GM21381 (cell line): ENCODE results near the gene NELL2.
"Not testable (repeated sequence)": the region's sequence is repeated elsewhere in the genome, so short reads cannot be mapped to it uniquely, and the experiment has no call there.

Experiments
- ATAC-seq: cut with Tn5 transposase; IDR thresholded peaks from one replicate; pipeline ENCODE4 v1.9.1; 2021; ENCODE audit warnings: mild to moderate bottlenecking, moderate library complexity; ENCODE audit not compliant: unreplicated experiment

Gene NELL2

DNA sequence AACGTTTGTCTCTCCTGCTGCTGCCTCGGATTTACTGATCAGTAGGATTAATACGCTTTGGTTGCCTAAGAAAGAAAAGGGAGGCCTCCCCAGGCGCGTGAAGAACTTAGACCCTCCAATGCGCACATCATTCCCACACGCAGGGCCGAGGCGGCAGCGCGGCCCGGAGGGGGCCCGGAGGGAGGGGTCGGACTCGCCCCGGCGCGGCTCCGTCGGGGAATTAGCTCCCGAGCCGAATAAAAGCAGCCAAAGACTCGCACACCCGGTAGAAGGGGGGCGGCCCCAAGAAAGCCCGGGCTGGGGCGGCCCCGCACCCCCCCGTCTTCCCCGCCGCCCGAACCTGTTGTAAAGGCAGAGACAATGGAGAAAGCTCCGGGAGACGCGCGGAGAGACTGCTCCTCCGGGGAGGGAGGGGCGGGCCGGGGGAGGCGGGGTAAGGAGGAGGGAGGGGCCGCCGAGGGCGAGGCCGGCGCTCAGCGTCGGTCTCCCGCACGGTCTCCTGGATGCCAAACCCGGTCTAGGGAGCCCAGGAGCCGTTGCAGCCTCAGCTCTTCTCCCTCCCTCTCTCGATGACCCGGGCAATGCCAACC lies at the start of gene NELL2:
NELL2 (minus strand) TSS at position 362 of the 590 bp plus-strand sequence. CDS start 446 bp downstream, outside the sequence.
- ATAC-seq: no peak

DNA sequence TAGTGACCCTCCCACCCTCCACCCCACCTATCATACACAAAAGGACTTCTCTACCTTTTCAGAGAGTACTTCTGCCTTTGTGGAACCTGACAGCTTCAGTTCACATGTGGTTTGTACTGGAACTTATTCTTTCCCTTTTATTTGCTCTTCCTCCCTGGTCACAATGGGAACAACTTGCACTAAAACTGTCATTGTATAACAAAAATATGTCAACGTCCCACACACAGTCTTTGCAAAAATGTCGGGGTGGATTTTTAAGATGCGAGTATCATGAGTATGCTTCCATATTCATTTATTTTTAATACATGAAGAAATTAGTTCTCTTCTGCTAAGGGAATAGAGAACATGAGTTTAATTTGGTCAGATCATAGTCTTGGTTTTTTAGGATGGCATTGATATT lies 45.6 kb upstream of the NELL2 start:
- ATAC-seq: no peak

DNA sequence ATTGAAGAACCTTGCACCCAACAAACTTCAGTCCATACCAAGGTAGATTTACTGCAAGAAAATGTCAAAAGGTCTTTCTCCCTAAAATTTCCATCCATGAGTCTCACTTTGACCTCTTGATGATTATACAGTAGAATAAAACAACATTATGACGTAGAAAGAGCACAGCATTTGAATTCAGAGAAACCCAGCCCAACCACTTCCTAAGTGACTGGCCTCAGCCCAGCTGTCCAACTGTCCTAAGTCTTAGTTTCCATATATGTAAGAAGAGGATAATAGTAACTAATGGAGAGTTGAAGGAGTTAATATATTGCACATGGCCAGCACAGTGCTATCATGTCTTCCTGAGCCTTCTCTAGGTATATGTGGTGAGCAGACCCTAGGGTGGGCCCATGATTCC lies 41.0 kb upstream of the NELL2 start:
- no peak for ATAC-seq

DNA sequence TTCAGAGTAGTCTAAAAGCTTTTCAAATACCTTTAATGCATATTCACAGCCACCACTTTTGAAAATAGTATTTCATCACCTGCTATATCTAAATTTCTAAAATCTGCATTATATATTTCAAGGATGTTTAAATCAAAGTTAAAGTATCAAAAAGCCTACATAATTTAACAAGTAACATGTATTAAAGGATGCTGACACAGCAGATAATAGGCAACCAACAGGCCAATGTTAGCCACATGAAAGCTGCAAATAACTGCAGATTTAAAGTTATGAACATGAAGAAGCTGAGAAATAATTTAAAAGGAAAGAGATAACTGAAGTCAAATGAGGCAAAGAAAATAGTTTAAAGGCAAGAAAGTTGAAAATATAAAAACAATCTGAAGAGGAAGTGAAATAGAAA lies 39.8 kb upstream of the NELL2 start:
- no peak for ATAC-seq

DNA sequence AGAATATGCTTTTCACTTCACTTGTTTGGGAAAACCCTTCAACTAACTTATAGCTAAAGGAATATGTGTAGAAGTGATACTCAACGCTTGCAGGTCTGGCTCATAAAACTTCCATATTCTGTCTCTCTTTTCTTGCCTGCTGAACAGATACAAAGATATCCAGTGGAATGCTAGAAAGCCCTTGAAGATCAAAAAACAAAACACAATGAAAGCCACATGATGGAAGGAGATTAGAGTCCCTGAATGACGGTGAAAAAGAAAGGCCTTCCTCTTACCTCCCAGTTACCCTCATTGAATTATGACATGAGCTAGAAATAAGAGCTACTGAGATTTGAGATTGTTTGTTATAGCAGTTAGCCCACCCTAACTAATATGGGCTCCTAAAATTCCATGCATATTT lies 28.2 kb upstream of the NELL2 start:
- ATAC-seq: no peak

DNA sequence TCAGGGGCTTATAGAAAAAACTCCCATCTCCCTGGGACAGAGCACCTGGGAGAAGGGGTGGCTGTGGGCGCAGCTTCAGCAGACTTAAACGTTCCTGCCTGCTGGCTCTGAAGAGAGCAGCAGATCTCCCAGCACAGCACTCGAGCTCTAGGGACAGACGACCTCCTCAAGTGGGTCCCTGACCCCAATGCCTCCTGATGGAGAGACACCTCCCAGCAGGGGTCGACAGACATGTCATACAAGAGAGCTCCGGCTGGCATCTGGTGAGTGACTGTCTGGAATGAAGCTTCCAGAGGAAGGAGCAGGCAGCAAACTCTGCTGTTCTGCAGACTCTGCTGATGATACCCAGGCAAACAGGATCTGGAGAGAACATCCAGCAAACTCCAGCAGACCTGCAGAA lies 22.0 kb upstream of the NELL2 start:
- ATAC-seq: not testable (repeated sequence)

DNA sequence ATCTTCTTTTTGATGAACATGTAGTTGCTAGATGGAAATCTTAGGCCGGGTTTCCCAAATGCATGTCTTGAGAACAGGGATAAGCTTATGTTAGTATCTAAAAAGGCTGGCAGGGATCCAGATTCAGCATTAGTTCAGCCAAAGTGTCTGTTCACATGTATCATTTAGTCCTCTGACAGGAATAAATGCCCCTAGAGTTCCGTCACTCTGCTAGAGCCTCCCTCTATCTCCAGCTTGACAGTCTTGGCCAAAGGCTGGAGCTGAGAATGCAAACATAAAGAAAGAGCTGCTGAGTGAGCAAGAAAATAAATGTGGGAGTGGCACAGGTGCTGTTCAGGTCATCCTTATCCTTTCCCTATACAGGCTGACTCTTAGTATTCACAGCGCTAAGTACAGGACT lies 13.8 kb upstream of the NELL2 start:
- ATAC-seq: no peak

DNA sequence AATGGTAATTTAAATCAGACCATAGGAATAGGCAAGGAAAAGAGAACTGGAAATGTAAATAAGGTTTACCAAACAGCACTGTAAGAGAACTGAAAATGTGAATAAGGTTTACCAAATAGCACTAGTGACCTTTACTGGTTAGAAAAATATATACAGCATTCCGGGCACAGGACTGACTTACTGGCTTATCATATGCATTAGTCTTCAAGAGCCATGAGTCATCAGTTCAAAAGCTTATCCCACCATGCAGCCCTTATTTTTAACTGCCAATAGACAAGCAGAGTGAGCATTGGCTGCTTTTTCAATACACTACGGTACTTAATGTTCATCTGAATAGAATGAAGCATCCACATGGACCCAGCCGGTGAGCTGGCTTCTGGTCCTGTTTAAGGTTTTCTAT lies 13.0 kb upstream of the NELL2 start:
- no peak for ATAC-seq

DNA sequence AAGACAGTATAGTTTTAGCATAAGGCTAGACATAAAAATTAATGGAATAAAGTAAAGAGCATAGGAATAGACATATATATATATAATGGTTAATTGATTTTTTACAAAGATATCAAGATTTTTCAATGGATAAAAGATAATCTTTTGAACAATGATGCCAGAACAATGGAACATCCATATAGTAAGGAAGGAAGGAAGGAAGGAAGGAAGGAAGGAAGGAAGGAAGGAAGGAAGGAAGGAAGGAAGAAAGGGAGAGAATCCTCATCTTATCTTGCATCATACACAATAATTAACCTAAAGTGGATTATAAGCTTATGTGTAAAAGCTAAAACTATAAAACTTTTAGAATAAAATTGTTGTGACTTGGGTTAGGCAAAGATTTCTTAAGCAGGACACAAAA lies 9.8 kb upstream of the NELL2 start:
- no peak for ATAC-seq

DNA sequence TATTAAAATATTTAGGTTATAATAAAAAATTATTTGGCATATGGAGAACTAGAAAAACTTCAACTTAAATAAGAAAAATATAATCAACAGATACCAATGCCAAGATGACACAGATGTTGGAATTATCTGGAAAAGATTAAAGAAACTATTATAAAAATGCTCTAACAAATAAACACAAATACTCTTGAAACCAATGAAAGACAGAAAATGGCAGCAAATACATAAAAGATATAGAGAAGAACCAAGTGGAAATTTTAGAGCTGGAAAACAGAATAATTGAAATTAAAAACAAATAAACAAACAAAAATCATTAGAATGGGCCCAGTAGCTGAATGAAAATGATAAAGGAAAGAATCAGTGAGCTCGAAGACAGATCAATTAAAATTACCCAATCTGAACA lies 5.1 kb upstream of the NELL2 start:
- ATAC-seq: no peak

DNA sequence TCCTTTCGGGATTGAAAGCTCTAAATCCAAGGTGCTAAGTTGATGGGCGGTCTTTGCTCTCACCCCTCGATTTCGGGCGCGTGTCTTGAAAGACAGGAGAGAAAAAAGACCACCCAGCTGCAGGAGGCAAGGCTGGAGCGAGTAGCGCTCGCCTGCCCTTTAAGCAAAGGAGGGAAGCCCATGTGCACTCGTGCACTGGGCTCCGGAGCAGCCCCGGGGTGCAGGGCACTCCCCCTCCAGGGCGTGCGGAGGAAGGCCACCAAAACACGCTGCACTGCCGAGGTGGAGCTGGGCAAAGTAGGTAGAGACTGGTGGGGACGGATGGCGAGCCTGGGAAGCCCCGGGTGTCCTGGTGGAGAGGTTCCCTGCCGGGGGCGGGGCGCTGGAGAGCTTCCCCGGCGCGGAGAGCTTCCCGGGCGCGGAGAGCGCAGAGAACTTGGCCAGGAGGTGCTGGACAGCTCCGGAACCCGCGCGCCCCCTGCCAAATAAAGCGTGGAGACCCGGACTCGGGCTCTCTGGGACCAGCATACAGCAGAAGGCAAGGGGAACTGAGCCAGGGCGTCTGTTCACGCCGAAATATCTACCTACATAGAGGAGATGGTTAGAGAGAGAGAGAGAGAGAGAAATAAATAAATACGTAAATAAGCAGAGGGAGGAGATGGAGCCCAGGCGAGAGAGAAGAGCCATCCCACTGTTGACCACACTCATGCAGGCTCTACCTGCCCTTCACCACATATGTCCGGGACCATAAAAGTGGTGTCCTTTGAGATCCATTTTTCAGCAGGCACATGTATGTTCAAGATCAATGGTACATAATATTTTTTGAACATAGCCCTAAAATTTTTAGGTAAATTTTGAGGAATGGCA lies 662 bp upstream of the NELL2 start:
- no peak for ATAC-seq

DNA sequence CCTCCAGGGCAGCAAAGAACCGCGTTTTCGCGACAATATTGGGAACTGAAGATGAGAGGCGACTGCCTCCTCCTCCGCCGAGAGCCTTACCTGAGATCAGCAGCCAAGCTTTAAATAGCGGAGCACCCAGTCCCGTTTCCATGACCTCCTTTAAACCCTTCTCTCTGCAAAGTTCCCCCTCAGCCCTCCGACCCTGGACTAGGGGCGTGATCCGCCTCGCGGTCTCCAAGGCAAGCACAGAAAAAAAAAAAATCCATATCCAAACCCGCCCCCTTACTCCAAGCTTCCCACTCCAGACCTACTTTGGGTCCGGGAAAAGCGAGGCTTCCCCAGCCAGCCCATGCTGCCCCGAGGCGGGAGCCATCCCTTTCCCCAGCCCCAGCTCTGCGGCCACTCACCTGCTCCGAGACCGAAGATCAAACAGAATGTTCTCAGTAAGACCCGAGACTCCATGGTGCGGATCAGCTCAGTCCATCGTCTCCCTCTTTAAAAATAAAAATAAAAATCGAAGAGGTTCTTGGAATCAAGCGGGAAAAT lies 630 bp downstream of the NELL2 start:
- ATAC-seq: no peak

DNA sequence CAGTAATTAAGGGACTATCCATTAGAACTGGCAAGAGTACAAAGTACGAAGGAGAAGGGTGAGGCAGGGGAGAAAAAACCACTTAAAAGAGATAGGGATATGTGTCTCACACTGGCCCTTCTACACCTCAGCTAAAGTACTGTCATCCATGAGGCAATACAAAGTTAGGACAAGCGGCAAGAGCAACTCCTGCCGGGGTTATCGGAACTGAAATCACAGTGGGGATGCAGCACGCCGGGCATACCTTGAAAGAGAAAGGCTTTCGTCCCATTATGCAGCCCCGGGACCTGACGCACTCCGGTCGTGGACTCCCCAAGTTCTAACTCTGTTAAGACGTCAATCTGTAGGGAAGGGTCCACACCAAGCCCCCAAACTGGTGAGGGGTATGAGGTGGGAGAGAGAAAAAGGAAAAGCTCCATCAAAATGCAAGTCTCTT lies 1.1 kb downstream of the NELL2 start:
- ATAC-seq: no peak

DNA sequence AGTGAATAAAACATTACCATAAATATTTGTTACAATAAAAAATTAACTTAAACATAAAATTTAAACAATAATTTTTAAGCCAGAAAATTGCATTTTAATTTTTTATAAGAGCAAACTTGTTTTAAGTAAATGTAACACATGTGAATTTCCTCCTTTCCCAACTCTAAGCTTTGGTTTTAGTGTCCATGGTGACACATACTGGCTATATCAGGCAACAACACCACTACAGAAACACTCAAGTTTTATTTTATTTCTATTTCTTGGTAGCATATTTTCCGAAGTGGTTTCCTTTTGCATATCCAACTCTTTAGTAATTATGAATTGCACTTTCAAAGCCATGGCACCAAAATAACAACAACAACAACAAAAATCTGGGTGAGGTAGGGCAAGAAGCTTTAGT lies 2.2 kb downstream of the NELL2 start:
- ATAC-seq: no peak

DNA sequence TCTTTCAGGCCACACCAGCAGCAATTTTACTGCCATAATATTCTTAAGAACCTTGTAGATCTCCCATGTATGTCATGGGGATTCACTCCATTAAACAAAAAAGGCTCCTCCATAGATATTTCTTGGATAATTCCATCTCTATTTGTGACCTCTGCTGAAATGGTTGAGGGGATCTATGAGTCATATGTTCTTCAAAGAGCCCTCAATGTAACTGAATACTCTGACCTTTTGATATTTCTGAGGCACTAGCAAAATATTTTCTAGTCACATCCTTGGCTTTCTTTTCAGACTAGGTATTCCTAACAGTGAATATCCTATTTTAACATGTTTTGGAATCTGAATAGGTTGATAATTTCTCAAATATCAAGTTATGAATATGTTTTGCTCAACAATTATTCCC lies 6.6 kb downstream of the NELL2 start:
- ATAC-seq: no peak

DNA sequence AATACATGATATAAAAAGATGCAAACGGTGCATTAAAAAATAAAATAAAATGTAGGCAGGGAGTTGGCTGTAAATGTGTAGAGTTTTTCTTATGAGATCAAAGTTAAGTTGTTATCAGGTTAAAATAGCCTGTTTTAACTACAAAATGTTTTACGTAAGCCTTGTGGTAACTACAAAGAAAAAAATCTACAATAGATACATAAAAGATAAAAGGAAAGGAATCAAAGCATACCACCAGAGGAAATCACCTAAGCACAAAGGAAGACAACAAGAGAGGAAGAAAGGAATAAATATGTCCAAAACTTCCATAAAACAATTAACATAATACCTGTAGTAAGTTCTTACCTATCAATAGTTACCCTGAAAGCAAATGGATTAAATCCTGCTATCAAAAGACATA lies 12.2 kb downstream of the NELL2 start:
- ATAC-seq: no peak

DNA sequence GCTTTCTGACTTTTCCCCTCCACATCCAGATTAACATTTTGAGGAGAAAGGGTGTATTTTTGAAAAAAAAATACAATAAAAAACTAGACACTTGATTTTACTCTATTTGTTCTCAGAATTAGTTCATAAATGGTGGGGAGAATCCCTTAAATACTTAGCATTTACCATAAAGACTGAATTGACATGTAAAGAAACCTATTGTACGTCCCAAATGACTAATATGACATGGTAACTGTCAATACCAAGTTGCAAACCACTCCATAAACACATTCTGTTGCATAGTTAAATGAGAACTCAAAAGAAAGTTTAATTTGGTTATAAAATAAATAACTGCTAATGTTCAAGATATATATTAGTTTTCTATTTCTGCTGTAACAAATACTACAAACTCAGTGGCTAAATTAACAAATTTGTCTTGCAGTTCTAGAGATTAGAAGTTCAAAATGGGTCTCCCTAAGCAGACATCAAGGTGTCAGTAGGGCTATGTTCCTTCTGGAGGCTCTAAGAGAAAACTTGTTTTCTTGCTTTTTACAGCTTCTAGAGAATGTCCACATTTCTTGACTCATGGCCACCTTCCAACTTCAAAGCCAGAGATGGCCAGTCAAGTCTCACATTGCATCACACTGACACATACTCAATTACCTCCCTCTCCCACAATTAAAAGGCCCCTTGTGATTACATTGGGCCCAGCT lies 16.0 kb downstream of the NELL2 start:
- ATAC-seq: no peak

DNA sequence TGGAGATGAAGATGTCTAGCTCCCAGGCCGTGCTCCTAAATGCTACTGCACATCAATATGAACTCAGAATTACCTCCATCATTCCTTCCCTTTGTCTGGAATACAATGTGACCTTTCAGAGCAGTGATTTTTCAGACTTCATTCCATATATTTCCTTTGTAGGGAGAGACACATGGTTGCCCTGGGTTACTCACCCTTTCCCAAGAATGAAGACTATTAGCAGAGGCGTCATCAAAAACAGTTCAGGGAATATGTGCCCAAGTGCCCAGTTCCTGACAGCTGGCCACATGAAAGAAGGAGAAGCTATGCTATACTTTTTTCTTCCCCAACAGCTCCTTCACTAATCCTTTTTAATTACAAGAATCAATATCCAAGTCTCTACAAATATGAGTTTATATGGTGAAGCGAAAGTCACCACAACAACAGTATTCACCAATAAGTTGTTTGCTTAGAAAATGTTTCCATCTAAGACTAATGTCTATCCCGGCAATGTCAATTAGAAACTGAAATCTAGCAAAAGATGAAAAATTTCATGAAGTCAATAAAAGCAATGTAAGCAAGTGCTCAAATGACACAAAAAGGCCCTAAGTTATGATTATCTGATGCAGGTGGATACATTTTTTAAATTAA lies 17.8 kb downstream of the NELL2 start:
- ATAC-seq: no peak

DNA sequence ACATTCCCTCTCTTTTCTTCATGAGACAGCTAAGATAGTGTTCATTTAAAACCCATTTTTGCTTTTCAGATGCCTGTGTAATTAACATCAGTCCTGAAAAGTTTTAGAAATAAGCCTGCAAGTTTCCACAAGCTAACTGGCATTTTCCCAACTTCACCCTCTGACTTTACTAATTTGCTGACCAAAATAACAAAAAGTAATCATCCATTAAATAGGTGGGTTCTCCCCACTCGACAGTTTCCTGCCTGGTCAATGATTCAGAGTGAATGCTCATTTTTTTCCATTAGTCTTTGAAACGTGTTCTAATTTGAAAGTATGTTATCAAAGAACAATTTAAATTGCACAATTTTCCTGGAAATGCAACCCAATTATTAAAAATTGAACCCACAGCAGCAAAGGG lies 23.6 kb downstream of the NELL2 start:
- no peak for ATAC-seq

DNA sequence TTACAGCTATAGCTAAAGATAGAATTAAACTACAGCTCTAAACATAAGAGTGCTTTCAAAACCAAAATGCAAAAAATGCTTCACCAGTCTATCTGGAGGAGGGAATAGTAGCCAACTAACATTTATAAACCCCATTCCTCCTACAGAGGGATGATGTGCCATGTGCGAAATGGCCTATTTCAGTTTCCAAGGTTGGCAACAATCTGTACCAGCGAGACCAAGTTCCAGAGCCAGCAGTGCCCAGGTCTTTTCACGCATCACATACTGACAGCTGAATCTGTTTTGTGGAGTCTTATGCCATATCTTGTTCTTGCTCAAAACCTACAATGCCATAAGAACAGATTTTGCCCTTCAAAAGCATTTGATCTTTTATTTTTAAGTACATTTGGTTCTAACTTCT lies 24.5 kb downstream of the NELL2 start:
- ATAC-seq: no peak

DNA sequence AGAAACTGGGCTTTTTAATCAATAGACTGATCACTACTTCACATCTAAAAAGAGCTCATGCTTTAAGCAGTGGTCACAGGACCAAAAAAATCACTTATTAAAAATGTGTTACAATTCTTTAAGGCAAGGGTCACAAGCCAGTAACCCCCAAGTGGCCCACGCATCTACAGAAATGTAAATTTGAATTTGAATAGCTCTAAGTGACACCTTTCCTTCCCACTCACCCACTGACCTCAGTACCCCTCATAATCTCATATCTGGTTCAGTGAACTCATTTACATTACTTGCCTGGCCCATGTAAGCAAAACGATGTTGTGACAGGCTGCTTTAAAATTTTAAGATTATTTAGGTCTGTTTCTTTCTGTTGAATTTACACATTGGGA lies 27.4 kb downstream of the NELL2 start:
- ATAC-seq: peak; percentile 40
